Measurements from ENCODE around the gene IRAK4. TPM values are rescaled to one million over a fixed set of nuclear protein-coding genes. Genes with fewer than 3 reads are reported as not detected.

IRAK4 gene
- total RNA-seq, 2 experiments from 2014 or later = 30.8 to 33.6 TPM

- intact Hi-C loops (cut with micrococcal nuclease) = no loop called here
- ChIA-PET CTCF (interaction anchor here (1.6 kb wide), 1 partner anchor 18 kb away, joined by 5 read pairs; the partner anchor contains the start of gene TWF1), POLR2A (no interaction called here)
- DNase-seq = no peak
- no peak overlapping the region for H3K4me3 Mint-ChIP-seq
- H3K27me3 Mint-ChIP-seq = no peaks in the 10 kb centered on the region
- no peak overlapping the region for H3K27ac Mint-ChIP-seq
- H3K9me3 Mint-ChIP-seq = no peaks in the 10 kb centered on the region
- peaks cover 28% of the 10 kb centered on the region for H3K36me3 Mint-ChIP-seq
- H3K4me1 Mint-ChIP-seq (ENCODE audit: low read depth) = no peaks in the 10 kb centered on the region
Observed at GRCh38 chr12:43786899-43787693, 28.3 kb downstream of the IRAK4 start.

DNA sequence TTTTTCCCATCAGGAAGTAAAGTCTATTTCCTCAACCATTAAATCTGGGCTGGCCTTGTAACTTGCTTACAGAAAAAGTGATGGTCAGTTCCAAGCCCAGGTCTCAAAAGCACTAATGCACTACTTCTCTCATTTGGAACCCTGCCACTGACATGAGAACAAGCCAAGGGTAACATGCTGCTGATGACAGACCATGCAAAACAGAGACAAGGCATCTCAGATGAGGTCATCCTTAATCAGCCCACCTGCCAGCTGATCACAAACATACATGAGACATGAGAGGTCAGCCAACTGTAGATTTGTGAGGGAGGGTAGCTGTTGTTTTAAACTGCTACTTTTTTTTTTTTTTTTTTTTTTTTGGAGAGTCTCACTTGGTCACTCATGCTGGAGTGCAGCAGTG lies 31.2 kb downstream of the IRAK4 start:
- CTCF ChIA-PET = interaction anchor here (0.8 to 1.7 kb wide), 2 partner anchors 13 to 31 kb away, joined by 3 to 5 read pairs; no protein-coding TSS in a partner anchor
- POLR2A ChIA-PET = interaction anchor here (1.0 to 1.1 kb wide), 2 partner anchors 17 to 31 kb away, joined by 3 to 4 read pairs; partner anchors contain the start of gene TWF1
- H3K27me3 Mint-ChIP-seq = no peaks in the 10 kb centered on the region

DNA sequence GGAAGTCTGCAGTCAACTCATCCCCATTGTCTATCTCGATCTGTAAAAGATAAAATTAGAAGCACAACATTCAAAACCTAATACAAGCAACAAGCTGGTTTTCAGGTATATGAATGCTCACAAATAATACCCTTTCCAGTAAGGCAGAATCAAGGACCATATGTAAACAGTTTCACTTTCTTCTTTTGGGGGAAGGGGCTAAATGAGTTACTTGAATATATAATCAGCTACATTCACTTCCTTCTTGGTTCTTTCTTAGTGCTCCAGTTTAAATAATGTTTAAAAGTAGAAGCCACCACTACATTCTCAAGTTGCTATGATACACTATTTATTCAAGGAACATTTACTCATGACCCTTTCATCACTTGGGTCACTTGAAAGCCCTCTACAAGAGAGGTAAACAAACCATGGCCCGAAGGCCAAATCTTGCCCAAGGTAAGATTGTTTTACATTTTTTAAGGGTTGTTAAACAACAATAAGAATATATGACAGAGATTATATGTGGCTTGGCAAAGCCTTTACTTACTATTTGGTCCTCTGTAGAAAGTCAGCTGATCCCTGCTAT lies 37.0 kb downstream of the IRAK4 start:
- Mint-ChIP-seq H3K27me3 (no peaks in the 10 kb centered on the region), H3K27ac (peak overlapping the region; percentile 21), H3K36me3 (peaks cover 30% of the 10 kb centered on the region), H3K4me1 (ENCODE audit: low read depth) (peaks cover 6% of the 10 kb centered on the region), H3K9me3 (no peaks in the 10 kb centered on the region), H3K4me3 (no peak overlapping the region)
- ChIA-PET POLR2A (interaction anchor here (1.9 kb wide), 1 partner anchor 11 kb away, joined by 6 read pairs; the partner anchor contains the start of gene TWF1), CTCF (no interaction called here)
- no peak for DNase-seq
- intact Hi-C loops (cut with micrococcal nuclease) = no loop called here

More for the DNA sequence above, 31.2 kb downstream of the IRAK4 start:
- intact Hi-C loops (cut with micrococcal nuclease) = no loop called here
- DNase-seq = no peak
- no peak overlapping the region for H3K4me3 Mint-ChIP-seq
- peaks cover 24% of the 10 kb centered on the region for H3K36me3 Mint-ChIP-seq
- no peaks in the 10 kb centered on the region for H3K9me3 Mint-ChIP-seq
- H3K4me1 Mint-ChIP-seq (ENCODE audit: low read depth) = no peaks in the 10 kb centered on the region
- H3K27ac Mint-ChIP-seq = no peak overlapping the region

DNA sequence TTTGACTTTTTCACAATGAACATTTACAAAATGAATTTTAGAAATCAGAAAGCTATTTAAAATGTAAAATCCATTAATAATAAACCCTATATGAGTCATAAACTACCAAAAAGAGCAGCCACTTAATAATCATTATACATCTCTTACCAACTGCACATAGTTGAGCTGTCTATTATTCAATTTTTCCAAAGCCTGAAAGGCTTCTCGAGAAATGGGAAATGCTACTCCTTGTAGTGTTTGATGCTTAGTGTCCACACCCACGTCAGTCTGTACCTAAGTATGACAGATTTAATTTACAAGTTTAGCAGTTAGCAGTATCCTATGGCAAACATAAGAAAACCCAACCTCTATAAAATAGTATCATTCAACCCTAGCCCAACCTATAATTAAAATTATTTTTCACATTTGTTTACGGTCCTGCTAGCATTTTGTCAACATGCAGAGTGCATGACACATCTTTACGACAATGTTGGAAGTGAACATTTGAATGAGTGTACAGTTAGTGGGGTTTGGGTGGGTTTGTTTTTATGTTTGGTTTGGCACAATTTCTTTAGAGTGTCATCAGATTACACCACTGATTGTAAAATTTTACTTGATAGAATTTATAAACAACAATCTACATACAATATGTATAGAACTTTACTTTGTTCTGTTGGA lies 38.9 kb downstream of the IRAK4 start:
- H3K4me1 Mint-ChIP-seq (ENCODE audit: low read depth) = peaks cover 8% of the 10 kb centered on the region
- ChIA-PET CTCF (interaction anchor here (1.2 kb wide), 1 partner anchor 38 kb away, joined by 4 read pairs; no protein-coding TSS in a partner anchor), POLR2A (no interaction called here)
- intact Hi-C loops (cut with micrococcal nuclease) = no loop called here
- no peak overlapping the region for H3K4me3 Mint-ChIP-seq
- no peaks in the 10 kb centered on the region for H3K9me3 Mint-ChIP-seq
- DNase-seq = no peak
- no peak overlapping the region for H3K27ac Mint-ChIP-seq
- H3K36me3 Mint-ChIP-seq = peaks cover 26% of the 10 kb centered on the region
- no peaks in the 10 kb centered on the region for H3K27me3 Mint-ChIP-seq

- intact Hi-C loops (cut with micrococcal nuclease) = loop anchor here (1.0 kb wide), 1 partner anchor 46 kb away; no protein-coding TSS in a partner anchor
- DNase-seq = no peak
Observed at GRCh38 chr12:43805149-43805859, 46.6 kb downstream of the IRAK4 start.

DNA sequence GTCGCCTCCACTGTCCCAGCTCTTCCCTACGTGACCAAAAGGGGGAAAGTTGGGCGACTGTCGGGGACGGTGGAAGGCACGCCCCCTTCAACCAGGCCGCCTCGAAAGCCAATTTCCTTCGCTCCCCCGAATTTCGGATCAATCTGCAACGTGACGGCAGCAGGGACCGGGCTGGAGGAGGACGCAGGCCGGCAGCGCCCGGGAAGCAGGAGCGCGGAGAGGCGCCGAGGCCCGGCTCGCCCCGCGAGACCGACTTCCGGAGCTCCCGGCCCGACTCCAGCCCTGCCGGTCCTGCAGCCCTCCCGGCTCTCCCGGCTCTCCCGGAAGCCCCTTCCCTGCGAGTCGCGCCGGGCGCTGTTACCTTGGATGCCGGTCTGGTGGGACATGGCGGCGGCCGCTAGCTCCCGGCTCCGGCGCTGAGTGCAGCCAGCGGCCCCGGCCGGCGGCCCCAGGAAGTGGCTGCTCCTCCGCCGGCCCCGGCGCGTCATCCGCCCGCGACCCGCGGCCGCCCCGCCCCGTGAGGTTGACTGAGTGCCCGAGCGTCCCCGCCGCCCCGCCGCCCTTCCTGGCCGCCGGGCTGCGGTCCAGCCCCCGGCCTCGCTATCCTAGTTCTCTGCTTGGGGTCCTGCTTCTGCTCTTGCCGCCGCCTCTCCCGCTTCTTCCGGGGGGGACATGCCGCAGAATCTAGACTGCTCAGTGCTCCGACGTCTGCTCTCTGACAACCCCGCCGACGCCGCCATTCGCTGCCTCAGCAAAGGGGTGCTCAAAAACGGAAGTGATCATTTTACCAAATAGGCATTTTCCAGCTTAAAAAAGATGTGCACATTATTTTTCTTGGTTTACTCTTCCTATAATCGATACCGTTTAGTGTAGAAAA lies 47.3 kb downstream of the IRAK4 start, which contains the start of gene TWF1:
Gene TWF1 (minus strand): TSS at position 458 of the 877 bp plus-strand sequence. CDS start 72 bp downstream, at position 386.
- POLR2A ChIA-PET = interaction anchor here (0.5 to 4.8 kb wide), 16 partner anchors 8 to 1440 kb away, joined by 3 to 32 read pairs (median 3); partner anchors contain the start of genes IRAK4, PUS7L and TMEM117
- Mint-ChIP-seq H3K4me3 (peak within 1 kb of the TSS; percentile 99), H3K27ac (peak within 1 kb of the TSS; percentile 99), H3K36me3 (peaks cover 9% of the 10 kb centered on the region), H3K4me1 (ENCODE audit: low read depth) (peaks cover 31% of the 10 kb centered on the region), H3K9me3 (no peaks in the 10 kb centered on the region), H3K27me3 (no peaks in the 10 kb centered on the region)
- DNase-seq = peak; percentile 91
- CTCF ChIA-PET = interaction anchor here (1.1 to 3.2 kb wide), 7 partner anchors 9 to 76 kb away, joined by 3 to 26 read pairs (median 5); partner anchors contain the start of genes IRAK4, PUS7L and TMEM117
- intact Hi-C loops (cut with micrococcal nuclease) = loop anchor here (1.0 kb wide), 3 partner anchors 30 to 76 kb away; partner anchors contain the start of gene TMEM117

More at GRCh38 chr12:43805149-43805859, 46.6 kb downstream of the IRAK4 start:
- ChIA-PET CTCF (interaction anchor here (1.1 to 3.2 kb wide), 6 partner anchors 10 to 77 kb away, joined by 3 to 26 read pairs (median 4); partner anchors contain the start of genes IRAK4 and PUS7L), POLR2A (interaction anchor here (0.6 to 4.8 kb wide), 10 partner anchors 9 to 1338 kb away, joined by 3 to 32 read pairs (median 4); partner anchors contain the start of genes IRAK4, PUS7L and TMEM117)
- peak overlapping the region; percentile 99 for H3K4me3 Mint-ChIP-seq
- H3K27ac Mint-ChIP-seq = peak overlapping the region; percentile 99
- H3K9me3 Mint-ChIP-seq = no peaks in the 10 kb centered on the region
- peaks cover 14% of the 10 kb centered on the region for H3K36me3 Mint-ChIP-seq
- no peaks in the 10 kb centered on the region for H3K27me3 Mint-ChIP-seq
- peaks cover 30% of the 10 kb centered on the region for H3K4me1 Mint-ChIP-seq (ENCODE audit: low read depth)

GRCh38 chr12:43806737-43807072 lies 48.0 kb downstream of the IRAK4 start:
- Mint-ChIP-seq H3K4me1 (ENCODE audit: low read depth) (peaks cover 33% of the 10 kb centered on the region), H3K4me3 (peak overlapping the region; percentile 99), H3K36me3 (peaks cover 8% of the 10 kb centered on the region), H3K9me3 (no peaks in the 10 kb centered on the region), H3K27me3 (no peaks in the 10 kb centered on the region), H3K27ac (peak overlapping the region; percentile 99)
- ChIA-PET POLR2A (interaction anchor here (0.6 to 4.8 kb wide), 9 partner anchors 8 to 1440 kb away, joined by 3 to 32 read pairs (median 4); partner anchors contain the start of genes IRAK4, PUS7L and TMEM117), CTCF (interaction anchor here (1.1 to 3.2 kb wide), 4 partner anchors 13 to 76 kb away, joined by 3 to 26 read pairs (median 14); partner anchors contain the start of genes IRAK4, PUS7L and TMEM117)
- no peak for DNase-seq
- intact Hi-C loops (cut with micrococcal nuclease) = loop anchor here (1.0 kb wide), 2 partner anchors 30 to 76 kb away; partner anchors contain the start of gene TMEM117

- POLR2A ChIA-PET = interaction anchor here (1.3 to 4.8 kb wide), 4 partner anchors 11 to 52 kb away, joined by 4 to 32 read pairs (median 12); partner anchors contain the start of genes IRAK4, PUS7L and TMEM117
- intact Hi-C loops (cut with micrococcal nuclease) = no loop called here
- CTCF ChIA-PET = interaction anchor here (2.1 to 3.2 kb wide), 3 partner anchors 28 to 75 kb away, joined by 7 to 26 read pairs (median 21); partner anchors contain the start of genes IRAK4, PUS7L and TMEM117
- H3K27ac Mint-ChIP-seq = peak overlapping the region; percentile 99
- peak overlapping the region; percentile 99 for H3K4me3 Mint-ChIP-seq
- no peak for DNase-seq
- no peaks in the 10 kb centered on the region for H3K9me3 Mint-ChIP-seq
- H3K27me3 Mint-ChIP-seq = no peaks in the 10 kb centered on the region
- H3K36me3 Mint-ChIP-seq = peaks cover 8% of the 10 kb centered on the region
- H3K4me1 Mint-ChIP-seq (ENCODE audit: low read depth) = peaks cover 33% of the 10 kb centered on the region
Observed at GRCh38 chr12:43807386-43807785, 48.6 kb downstream of the IRAK4 start.

DNA sequence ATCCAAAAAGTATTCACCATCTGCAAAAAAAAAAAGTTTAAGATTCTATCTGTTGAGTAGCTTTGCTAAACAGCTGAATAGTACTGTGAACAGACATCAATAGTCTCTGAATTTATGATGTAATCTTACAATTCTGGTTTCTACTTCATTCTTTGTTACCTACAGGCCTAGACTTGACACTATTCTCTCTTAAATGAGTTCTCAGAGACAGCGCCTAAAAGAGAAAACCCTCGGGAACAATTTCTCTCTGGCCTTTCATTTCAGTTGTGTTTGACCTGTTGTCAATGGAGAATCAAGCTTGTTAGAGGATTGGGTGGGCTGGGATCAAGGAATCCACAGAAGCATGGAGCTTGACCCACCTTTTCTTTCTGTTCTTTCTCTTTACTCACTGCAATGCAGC lies 53.3 kb downstream of the IRAK4 start:
- POLR2A ChIA-PET = no interaction called here
- H3K4me1 Mint-ChIP-seq (ENCODE audit: low read depth) = peaks cover 14% of the 10 kb centered on the region
- H3K36me3 Mint-ChIP-seq = no peaks in the 10 kb centered on the region
- CTCF ChIA-PET = interaction anchor here (0.6 kb wide), 1 partner anchor 75 kb away, joined by 3 read pairs; no protein-coding TSS in a partner anchor
- no peaks in the 10 kb centered on the region for H3K27me3 Mint-ChIP-seq
- intact Hi-C loops (cut with micrococcal nuclease) = no loop called here
- H3K4me3 Mint-ChIP-seq = no peak overlapping the region
- H3K9me3 Mint-ChIP-seq = no peaks in the 10 kb centered on the region
- H3K27ac Mint-ChIP-seq = no peak overlapping the region
- no peak for DNase-seq

GRCh38 chr12:43812926-43813325 lies 54.2 kb downstream of the IRAK4 start:
- ChIA-PET CTCF (interaction anchor here (1.5 kb wide), 1 partner anchor 23 kb away, joined by 6 read pairs; the partner anchor contains the start of gene TMEM117), POLR2A (no interaction called here)
- no peaks in the 10 kb centered on the region for H3K27me3 Mint-ChIP-seq
- H3K36me3 Mint-ChIP-seq = no peaks in the 10 kb centered on the region
- no peak overlapping the region for H3K4me3 Mint-ChIP-seq
- H3K27ac Mint-ChIP-seq = no peak overlapping the region
- H3K4me1 Mint-ChIP-seq (ENCODE audit: low read depth) = peaks cover 8% of the 10 kb centered on the region
- intact Hi-C loops (cut with micrococcal nuclease) = no loop called here
- DNase-seq = no peak
- no peaks in the 10 kb centered on the region for H3K9me3 Mint-ChIP-seq

Measured in activated CD4-positive, alpha-beta memory T cell treated with anti-CD3 and anti-CD28 coated beads for 36 hours (primary cell).